ENCODE results near the gene HNRNPUL1. TPM values are rescaled to one million over a fixed set of nuclear protein-coding genes. Genes with fewer than 3 reads are reported as not detected.

Gene HNRNPUL1
- total and polyA plus RNA-seq, 10 of the 15 experiments (the other 5 are each of a cell fraction or from before 2014, with no cell fraction given), result 11.1 to 276 (median 117) TPM

DNA sequence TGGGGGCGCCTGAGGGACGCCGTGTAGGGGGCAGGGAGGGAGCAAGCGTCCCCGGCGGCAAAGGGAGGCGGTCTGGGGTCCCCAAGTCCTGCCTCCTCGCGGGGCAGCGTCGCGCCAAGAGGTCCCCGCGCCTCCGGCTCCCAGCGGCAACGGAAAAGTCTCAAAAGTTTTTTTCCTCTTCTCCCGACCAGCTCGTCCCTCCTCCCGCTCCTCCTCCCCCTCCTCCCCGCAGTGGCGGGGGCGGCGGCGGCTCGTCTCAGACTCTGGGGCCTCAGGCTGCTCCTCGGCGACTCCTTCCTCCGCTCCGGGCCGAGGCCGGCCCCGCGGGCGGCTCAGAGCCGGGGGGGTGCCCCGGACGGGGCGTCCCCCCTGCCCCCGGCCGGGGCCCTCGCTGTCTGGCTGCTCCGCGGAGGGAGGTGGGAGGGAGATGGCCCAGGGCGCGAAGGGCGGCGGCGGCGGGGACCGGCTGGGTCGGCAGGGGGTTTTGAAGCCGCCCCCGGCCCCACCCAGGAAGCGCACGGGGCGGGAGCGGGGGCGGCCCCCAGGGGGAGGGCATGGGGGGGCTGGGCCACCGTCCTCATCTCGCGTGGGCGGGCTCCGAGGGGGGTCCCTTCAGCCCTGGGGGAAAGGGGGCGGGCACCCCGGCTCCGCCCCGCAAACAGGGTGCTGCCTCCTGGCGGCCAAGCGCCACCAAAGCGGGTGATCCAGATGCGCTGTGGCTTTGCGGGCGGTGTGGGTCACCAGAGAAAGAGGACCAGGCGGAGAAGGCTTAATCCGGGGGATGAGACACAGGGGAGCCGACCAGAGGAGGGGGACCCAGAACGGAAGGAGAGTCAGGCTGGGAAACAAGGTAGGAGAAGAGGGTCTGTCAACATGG, 89.5 kb downstream of the HNRNPUL1 start, which contains the start of gene TGFB1 (continued):
- TF ChIP-seq, protein P1, sequence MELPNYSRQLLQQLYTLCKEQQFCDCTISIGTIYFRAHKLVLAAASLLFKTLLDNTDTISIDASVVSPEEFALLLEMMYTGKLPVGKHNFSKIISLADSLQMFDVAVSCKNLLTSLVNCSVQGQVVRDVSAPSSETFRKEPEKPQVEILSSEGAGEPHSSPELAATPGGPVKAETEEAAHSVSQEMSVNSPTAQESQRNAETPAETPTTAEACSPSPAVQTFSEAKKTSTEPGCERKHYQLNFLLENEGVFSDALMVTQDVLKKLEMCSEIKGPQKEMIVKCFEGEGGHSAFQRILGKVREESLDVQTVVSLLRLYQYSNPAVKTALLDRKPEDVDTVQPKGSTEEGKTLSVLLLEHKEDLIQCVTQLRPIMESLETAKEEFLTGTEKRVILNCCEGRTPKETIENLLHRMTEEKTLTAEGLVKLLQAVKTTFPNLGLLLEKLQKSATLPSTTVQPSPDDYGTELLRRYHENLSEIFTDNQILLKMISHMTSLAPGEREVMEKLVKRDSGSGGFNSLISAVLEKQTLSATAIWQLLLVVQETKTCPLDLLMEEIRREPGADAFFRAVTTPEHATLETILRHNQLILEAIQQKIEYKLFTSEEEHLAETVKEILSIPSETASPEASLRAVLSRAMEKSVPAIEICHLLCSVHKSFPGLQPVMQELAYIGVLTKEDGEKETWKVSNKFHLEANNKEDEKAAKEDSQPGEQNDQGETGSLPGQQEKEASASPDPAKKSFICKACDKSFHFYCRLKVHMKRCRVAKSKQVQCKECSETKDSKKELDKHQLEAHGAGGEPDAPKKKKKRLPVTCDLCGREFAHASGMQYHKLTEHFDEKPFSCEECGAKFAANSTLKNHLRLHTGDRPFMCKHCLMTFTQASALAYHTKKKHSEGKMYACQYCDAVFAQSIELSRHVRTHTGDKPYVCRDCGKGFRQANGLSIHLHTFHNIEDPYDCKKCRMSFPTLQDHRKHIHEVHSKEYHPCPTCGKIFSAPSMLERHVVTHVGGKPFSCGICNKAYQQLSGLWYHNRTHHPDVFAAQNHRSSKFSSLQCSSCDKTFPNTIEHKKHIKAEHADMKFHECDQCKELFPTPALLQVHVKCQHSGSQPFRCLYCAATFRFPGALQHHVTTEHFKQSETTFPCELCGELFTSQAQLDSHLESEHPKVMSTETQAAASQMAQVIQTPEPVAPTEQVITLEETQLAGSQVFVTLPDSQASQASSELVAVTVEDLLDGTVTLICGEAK (IDR thresholded peaks at IDR 0.05; ENCODE audit: borderline replicate concordance), result 0 out of 2 replicates have a peak, but pooled peaks have one; percentile 23
- 0 out of 2 replicates have a peak, but pooled peaks have one; percentile 47 for TF ChIP-seq EED (IDR thresholded peaks at IDR 0.05; ENCODE audit: low read depth)
- TF ChIP-seq FOXM1 (IDR thresholded peaks at IDR 0.05; ENCODE audit: low read depth, low read length), result no peak
- peak; percentile 70 for TF ChIP-seq SP1 (IDR thresholded peaks at IDR 0.05; ENCODE audit: low read depth, low read length)
- no peak for TF ChIP-seq HCFC1 (IDR thresholded peaks at IDR 0.05; ENCODE audit: low read length)
- no peak for TF ChIP-seq CHD1 (IDR thresholded peaks at IDR 0.05; ENCODE audit: low read depth, low read length)
- no peak for TF ChIP-seq TCF7 (IDR thresholded peaks at IDR 0.05; ENCODE audit: borderline replicate concordance)
- TF ChIP-seq, protein P2, sequence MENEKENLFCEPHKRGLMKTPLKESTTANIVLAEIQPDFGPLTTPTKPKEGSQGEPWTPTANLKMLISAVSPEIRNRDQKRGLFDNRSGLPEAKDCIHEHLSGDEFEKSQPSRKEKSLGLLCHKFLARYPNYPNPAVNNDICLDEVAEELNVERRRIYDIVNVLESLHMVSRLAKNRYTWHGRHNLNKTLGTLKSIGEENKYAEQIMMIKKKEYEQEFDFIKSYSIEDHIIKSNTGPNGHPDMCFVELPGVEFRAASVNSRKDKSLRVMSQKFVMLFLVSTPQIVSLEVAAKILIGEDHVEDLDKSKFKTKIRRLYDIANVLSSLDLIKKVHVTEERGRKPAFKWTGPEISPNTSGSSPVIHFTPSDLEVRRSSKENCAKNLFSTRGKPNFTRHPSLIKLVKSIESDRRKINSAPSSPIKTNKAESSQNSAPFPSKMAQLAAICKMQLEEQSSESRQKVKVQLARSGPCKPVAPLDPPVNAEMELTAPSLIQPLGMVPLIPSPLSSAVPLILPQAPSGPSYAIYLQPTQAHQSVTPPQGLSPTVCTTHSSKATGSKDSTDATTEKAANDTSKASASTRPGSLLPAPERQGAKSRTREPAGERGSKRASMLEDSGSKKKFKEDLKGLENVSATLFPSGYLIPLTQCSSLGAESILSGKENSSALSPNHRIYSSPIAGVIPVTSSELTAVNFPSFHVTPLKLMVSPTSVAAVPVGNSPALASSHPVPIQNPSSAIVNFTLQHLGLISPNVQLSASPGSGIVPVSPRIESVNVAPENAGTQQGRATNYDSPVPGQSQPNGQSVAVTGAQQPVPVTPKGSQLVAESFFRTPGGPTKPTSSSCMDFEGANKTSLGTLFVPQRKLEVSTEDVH (IDR thresholded peaks at IDR 0.05; ENCODE audit: low read depth, partially characterized antibody), result no peak
- no peak for TF ChIP-seq ZNF384 (IDR thresholded peaks at IDR 0.05; ENCODE audit: borderline replicate concordance, low read depth, low read length)
- peak; percentile 62; the same call in 1 of the 2 replicates for TF ChIP-seq PAX5 (IDR thresholded peaks at IDR 0.05; ENCODE audit: borderline replicate concordance, low read depth, low read length)
- TF ChIP-seq PAX8 (IDR thresholded peaks at IDR 0.05), result no peak
- TF ChIP-seq ZZZ3 (IDR thresholded peaks at IDR 0.05; ENCODE audit: control insufficient read depth, insufficient read length, low read depth), result no peak
- TF ChIP-seq MEF2B (IDR thresholded peaks at IDR 0.05; ENCODE audit: partially characterized antibody, poor library complexity, severe bottlenecking), result peak; percentile 46
- peak; percentile 38 to 99 for TF ChIP-seq EGR1 (IDR thresholded peaks at IDR 0.05; ENCODE audit: borderline replicate concordance in 1 of 2, low read depth in 2 of 2, low read length in 2 of 2)
- TF ChIP-seq, protein P3, sequence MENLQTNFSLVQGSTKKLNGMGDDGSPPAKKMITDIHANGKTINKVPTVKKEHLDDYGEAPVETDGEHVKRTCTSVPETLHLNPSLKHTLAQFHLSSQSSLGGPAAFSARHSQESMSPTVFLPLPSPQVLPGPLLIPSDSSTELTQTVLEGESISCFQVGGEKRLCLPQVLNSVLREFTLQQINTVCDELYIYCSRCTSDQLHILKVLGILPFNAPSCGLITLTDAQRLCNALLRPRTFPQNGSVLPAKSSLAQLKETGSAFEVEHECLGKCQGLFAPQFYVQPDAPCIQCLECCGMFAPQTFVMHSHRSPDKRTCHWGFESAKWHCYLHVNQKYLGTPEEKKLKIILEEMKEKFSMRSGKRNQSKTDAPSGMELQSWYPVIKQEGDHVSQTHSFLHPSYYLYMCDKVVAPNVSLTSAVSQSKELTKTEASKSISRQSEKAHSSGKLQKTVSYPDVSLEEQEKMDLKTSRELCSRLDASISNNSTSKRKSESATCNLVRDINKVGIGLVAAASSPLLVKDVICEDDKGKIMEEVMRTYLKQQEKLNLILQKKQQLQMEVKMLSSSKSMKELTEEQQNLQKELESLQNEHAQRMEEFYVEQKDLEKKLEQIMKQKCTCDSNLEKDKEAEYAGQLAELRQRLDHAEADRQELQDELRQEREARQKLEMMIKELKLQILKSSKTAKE (IDR thresholded peaks at IDR 0.05; ENCODE audit: low read depth, poor library complexity, severe bottlenecking), result no peak
